Measurements from ENCODE around the gene SHANK2. TPM values are rescaled to one million over a fixed set of nuclear protein-coding genes. Genes with fewer than 3 reads are reported as not detected.

SHANK2 gene
- polyA plus RNA-seq, 3 donors: not detected

DNA sequence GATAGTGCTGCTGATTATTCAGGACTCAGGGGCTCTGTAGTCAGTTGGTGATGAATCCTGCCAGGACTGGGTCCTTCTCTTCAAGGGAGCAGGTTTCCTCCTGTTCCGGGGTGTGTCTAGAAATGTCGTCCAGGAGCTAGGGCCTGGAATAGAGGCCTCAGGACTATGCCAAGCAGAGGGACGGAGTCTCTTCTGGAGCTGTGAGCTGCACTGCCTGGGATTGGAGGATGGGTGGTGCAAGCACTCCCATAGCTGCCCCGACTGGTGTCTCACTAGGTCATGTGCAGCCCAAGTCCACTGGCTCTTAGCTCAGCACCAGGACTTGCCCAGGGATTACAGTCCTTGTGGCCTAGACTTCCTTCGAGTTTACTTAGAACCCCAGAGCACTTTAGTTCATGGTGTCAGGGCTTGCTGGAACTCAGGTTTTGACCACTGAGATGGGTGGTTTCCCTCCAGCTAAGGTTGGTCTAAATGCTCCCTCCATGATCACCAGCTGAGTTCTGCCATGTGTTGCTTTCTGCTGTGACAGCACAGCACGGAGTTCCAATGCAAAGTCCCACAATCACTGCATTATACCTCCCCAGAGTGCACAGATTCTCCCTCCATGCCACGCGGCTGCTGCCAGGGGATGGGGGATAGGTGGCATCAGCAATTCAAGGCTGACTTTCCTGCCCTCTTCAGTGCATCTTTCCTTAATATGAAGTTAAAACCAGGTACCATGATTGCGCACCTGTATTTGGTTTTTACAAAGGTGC lies 42.6 kb upstream of the SHANK2 start:
- H3K4me2 ChIP-seq (replicated peaks; ENCODE audit: extremely low read depth, low read length, poor library complexity, severe bottlenecking): no peak overlapping the region
- H3K9me3 ChIP-seq (replicated peaks in 1 of 2; ENCODE audit: control insufficient read depth in 1 of 2, insufficient read depth in 1 of 2, low read length in 2 of 2): peaks cover 9 to 17% of the 10 kb centered on the region in 2 donors
- H3K4me3 ChIP-seq (replicated peaks in 1 of 3; ENCODE audit: low read depth in 2 of 3, low read length in 3 of 3): no peak overlapping the region
- H3K9ac ChIP-seq (ENCODE audit: insufficient read depth, low read length, poor library complexity, severe bottlenecking): no peak overlapping the region
- H3K36me3 ChIP-seq (replicated peaks in 1 of 2; ENCODE audit: control insufficient read depth in 1 of 2, insufficient read depth in 2 of 2, low read length in 2 of 2): no peaks in the 10 kb centered on the region
- no peaks in the 10 kb centered on the region for H3K36me3 Mint-ChIP-seq
- no peak for DNase-seq
- H2AFZ ChIP-seq (ENCODE audit: insufficient read depth, low read depth, low read length, poor library complexity, severe bottlenecking): no peak overlapping the region
- intact Hi-C loops (cut with micrococcal nuclease): no loop called here
- peaks cover 6% of the 10 kb centered on the region in 3 donors for H3K27me3 Mint-ChIP-seq (ENCODE audit: low read depth in 3 of 3)
- 91% methylated on average over 5 of the region's 9 CpGs for WGBS (ENCODE audit: insufficient coverage)
- TF ChIP-seq, protein P1, sequence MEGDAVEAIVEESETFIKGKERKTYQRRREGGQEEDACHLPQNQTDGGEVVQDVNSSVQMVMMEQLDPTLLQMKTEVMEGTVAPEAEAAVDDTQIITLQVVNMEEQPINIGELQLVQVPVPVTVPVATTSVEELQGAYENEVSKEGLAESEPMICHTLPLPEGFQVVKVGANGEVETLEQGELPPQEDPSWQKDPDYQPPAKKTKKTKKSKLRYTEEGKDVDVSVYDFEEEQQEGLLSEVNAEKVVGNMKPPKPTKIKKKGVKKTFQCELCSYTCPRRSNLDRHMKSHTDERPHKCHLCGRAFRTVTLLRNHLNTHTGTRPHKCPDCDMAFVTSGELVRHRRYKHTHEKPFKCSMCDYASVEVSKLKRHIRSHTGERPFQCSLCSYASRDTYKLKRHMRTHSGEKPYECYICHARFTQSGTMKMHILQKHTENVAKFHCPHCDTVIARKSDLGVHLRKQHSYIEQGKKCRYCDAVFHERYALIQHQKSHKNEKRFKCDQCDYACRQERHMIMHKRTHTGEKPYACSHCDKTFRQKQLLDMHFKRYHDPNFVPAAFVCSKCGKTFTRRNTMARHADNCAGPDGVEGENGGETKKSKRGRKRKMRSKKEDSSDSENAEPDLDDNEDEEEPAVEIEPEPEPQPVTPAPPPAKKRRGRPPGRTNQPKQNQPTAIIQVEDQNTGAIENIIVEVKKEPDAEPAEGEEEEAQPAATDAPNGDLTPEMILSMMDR (IDR thresholded peaks at IDR 0.05): no peak
- no peak overlapping the region for H3K4me3 Mint-ChIP-seq
- H3K27ac Mint-ChIP-seq: no peak overlapping the region
- no peaks in the 10 kb centered on the region for H3K4me1 ChIP-seq (ENCODE audit: control insufficient read depth in 1 of 2, insufficient read depth in 2 of 2, low read length in 2 of 2)
- H3K9me3 Mint-ChIP-seq: peaks cover 0 to 25% (median 17%) of the 10 kb centered on the region in 7 donors
- H3K79me2 ChIP-seq (ENCODE audit: insufficient read depth, low read length): no peaks in the 10 kb centered on the region
- no peaks in the 10 kb centered on the region for H3K4me1 Mint-ChIP-seq
- no peaks in the 10 kb centered on the region for H3K27me3 ChIP-seq (ENCODE audit: control insufficient read depth in 2 of 2, insufficient read depth in 2 of 2, low read length in 2 of 2)
- no peaks in the 10 kb centered on the region for H4K20me1 ChIP-seq (ENCODE audit: insufficient read depth, low read length)
- no peak overlapping the region for H3K27ac ChIP-seq (ENCODE audit: low read depth in 1 of 2, low read length in 2 of 2)

DNA sequence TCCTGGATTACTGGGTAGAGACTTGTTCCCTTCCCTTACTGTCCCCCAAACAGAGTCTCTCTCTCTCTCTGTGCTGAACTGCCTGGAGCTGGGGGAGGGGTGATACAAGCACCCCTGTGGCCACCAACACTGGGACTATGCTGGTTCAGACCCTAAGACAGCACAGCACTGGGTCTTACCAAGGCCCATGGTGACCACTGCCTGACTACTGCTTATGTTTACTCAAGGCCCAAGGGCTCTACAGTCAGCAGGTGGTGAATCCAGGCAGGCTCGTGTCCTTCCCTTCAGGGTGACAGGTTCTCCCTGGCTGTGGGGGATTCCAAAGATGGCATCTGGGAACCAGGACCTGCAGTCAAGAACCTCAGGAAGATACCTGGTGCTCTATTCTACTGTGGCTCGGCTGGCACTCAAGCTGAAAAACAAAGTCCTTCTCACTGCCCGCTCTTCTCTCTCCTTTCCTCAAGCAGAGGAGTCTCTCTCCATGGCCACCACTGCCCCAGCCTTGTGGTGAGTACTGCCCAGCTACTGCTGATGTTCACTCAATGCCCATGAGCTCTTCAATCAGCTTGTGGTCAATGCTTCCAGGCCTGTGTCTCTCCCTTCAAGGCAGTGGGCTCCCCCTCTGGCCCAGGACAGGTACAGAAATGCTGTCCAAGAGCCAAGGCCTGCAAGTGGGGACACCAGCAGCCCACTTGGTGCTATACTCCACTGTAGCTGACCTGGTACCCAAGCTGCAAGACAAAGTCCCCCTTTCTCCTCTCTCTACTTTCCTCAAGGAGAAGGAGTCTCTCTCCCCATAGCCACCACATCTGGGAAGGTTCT lies 41.8 kb upstream of the SHANK2 start:
- no peaks in the 10 kb centered on the region for H3K36me3 Mint-ChIP-seq
- H3K4me3 Mint-ChIP-seq: no peak overlapping the region
- WGBS (ENCODE audit: insufficient coverage): 76% methylated on average over 3 of the region's 3 CpGs
- TF ChIP-seq, protein P1 (IDR thresholded peaks at IDR 0.05): no peak
- no peak overlapping the region for H3K27ac Mint-ChIP-seq
- H3K4me1 Mint-ChIP-seq: no peaks in the 10 kb centered on the region
- no peak overlapping the region for H2AFZ ChIP-seq (ENCODE audit: insufficient read depth, low read depth, low read length, poor library complexity, severe bottlenecking)
- no peak overlapping the region for H3K9ac ChIP-seq (ENCODE audit: insufficient read depth, low read length, poor library complexity, severe bottlenecking)
- H4K20me1 ChIP-seq (ENCODE audit: insufficient read depth, low read length): no peaks in the 10 kb centered on the region
- H3K4me3 ChIP-seq (replicated peaks in 1 of 3; ENCODE audit: low read depth in 2 of 3, low read length in 3 of 3): no peak overlapping the region
- no peak overlapping the region for H3K27ac ChIP-seq (ENCODE audit: low read depth in 1 of 2, low read length in 2 of 2)
- H3K9me3 ChIP-seq (replicated peaks in 1 of 2; ENCODE audit: control insufficient read depth in 1 of 2, insufficient read depth in 1 of 2, low read length in 2 of 2): peaks cover 9 to 17% of the 10 kb centered on the region in 2 donors
- H3K36me3 ChIP-seq (replicated peaks in 1 of 2; ENCODE audit: control insufficient read depth in 1 of 2, insufficient read depth in 2 of 2, low read length in 2 of 2): no peaks in the 10 kb centered on the region
- H3K79me2 ChIP-seq (ENCODE audit: insufficient read depth, low read length): no peaks in the 10 kb centered on the region
- H3K4me2 ChIP-seq (replicated peaks; ENCODE audit: extremely low read depth, low read length, poor library complexity, severe bottlenecking): no peak overlapping the region
- no peaks in the 10 kb centered on the region for H3K4me1 ChIP-seq (ENCODE audit: control insufficient read depth in 1 of 2, insufficient read depth in 2 of 2, low read length in 2 of 2)
- DNase-seq: no peak
- intact Hi-C loops (cut with micrococcal nuclease): no loop called here
- H3K9me3 Mint-ChIP-seq: peaks cover 3 to 30% (median 17%) of the 10 kb centered on the region in 7 donors
- no peaks in the 10 kb centered on the region for H3K27me3 ChIP-seq (ENCODE audit: control insufficient read depth in 2 of 2, insufficient read depth in 2 of 2, low read length in 2 of 2)
- peaks cover 4 to 6% (median 6%) of the 10 kb centered on the region in 3 donors for H3K27me3 Mint-ChIP-seq (ENCODE audit: low read depth in 3 of 3)
